Measurements from ENCODE around the gene SIRT7. TPM values are rescaled to one million over a fixed set of nuclear protein-coding genes. Genes with fewer than 3 reads are reported as not detected.

Gene SIRT7
- total RNA-seq, 4 donors from 2014 or later = 7.5 to 22.0 (median 15.5) TPM

GRCh38 chr17:81939881-81940385 lies 22.0 kb upstream of the SIRT7 start:
- no peak for TF ChIP-seq CTCF (IDR thresholded peaks at IDR 0.05; ENCODE audit: low read depth)

- TF ChIP-seq CTCF (IDR thresholded peaks at IDR 0.05; ENCODE audit: low read depth) = no peak
Measured at GRCh38 chr17:81939218-81939617, 21.2 kb upstream of the SIRT7 start.

GRCh38 chr17:81935709-81936084 lies 17.7 kb upstream of the SIRT7 start:
- TF ChIP-seq CTCF (IDR thresholded peaks at IDR 0.05; ENCODE audit: low read depth) = no peak

GRCh38 chr17:81934850-81935708 lies 17.1 kb upstream of the SIRT7 start:
- TF ChIP-seq CTCF (IDR thresholded peaks at IDR 0.05; ENCODE audit: low read depth) = no peak

- no peak for TF ChIP-seq CTCF (IDR thresholded peaks at IDR 0.05; ENCODE audit: low read depth)
Measured at GRCh38 chr17:81934098-81934757, 16.3 kb upstream of the SIRT7 start.

- no peak for TF ChIP-seq CTCF (IDR thresholded peaks at IDR 0.05; ENCODE audit: low read depth)
Measured at GRCh38 chr17:81933178-81933699, 15.3 kb upstream of the SIRT7 start.
